Measurements from ENCODE around the gene NLK.

DNA sequence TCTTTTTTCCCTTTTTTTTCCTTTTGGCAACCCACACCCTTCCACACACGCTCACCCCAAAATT, at the start of gene NLK:
- TF ChIP-seq CTCF (IDR thresholded peaks at IDR 0.05; ENCODE audit: borderline replicate concordance, extremely low read depth, low read length, poor library complexity, severe bottlenecking) (no peak), EZH2 (IDR thresholded peaks at IDR 0.05; ENCODE audit: borderline replicate concordance, low read depth, low read length, severe bottlenecking) (no peak)
